Hepatocyte (in vitro differentiated cells): Measurements from ENCODE around the gene RAB37. TPM values are rescaled to one million over a fixed set of nuclear protein-coding genes. Genes with fewer than 3 reads are reported as not detected.

Source experiments
- DNase-seq: peaks from one replicate; pipeline ENCODE4 v3.0.0-alpha.2; 2016; ENCODE audit warnings: low spot score
- H2AFZ ChIP-seq: fragments of 200-600 bp; sonication (generic); 2 replicates; pipeline ENCODE4 v1.6.0; 2016; ENCODE audit warnings: antibody characterized with exemption, mild to moderate bottlenecking
- H3K27ac ChIP-seq: fragments of 200-600 bp; sonication (generic); 2 replicates; pipeline ENCODE4 v1.5.1; 2016; ENCODE audit warnings: mild to moderate bottlenecking
- H3K27me3 ChIP-seq: fragments of 200-600 bp; sonication (generic); 2 replicates; pipeline ENCODE4 v1.6.1; 2016
- H3K36me3 ChIP-seq: fragments of 200-600 bp; sonication (generic); replicated peaks from 2 replicates; pipeline ENCODE4 v1.5.1; 2016; ENCODE audit warnings: low read depth; ENCODE audit not compliant: insufficient read depth
- H3K4me1 ChIP-seq: fragments of 200-600 bp; sonication (generic); 2 replicates; pipeline ENCODE4 v1.5.1; 2016; ENCODE audit warnings: mild to moderate bottlenecking, moderate library complexity; ENCODE audit not compliant: insufficient read depth
- H3K4me2 ChIP-seq: fragments of 200-600 bp; sonication (generic); 2 replicates; pipeline ENCODE4 v1.6.0; 2016
- H3K4me3 ChIP-seq: fragments of 200-600 bp; sonication (generic); 2 replicates; pipeline ENCODE4 v1.5.1; 2016; ENCODE audit warnings: mild to moderate bottlenecking
- H3K79me2 ChIP-seq: fragments of 200-600 bp; sonication (generic); 2 replicates; pipeline ENCODE4 v1.6.0; 2017; ENCODE audit warnings: mild to moderate bottlenecking
- H3K9me2 ChIP-seq: fragments of 200-600 bp; sonication (generic); replicated peaks from 2 replicates; pipeline ENCODE4 v1.6.0; 2017; ENCODE audit warnings: mild to moderate bottlenecking; ENCODE audit not compliant: insufficient read depth
- H3K9me3 ChIP-seq: fragments of 200-600 bp; sonication (generic); 2 replicates; pipeline ENCODE4 v1.5.1; 2016; ENCODE audit warnings: low read depth, mild to moderate bottlenecking
- H4K20me1 ChIP-seq: fragments of 200-600 bp; sonication (generic); 2 replicates; pipeline ENCODE4 v1.6.0; 2016; ENCODE audit warnings: mild to moderate bottlenecking; ENCODE audit not compliant: insufficient read depth, poor library complexity, severe bottlenecking
- EZH2 ChIP-seq: fragments of 200-600 bp; sonication (generic); IDR thresholded peaks from 2 replicates; pipeline ENCODE4 v1.6.1; 2016; ENCODE audit warnings: antibody characterized with exemption, mild to moderate bottlenecking, borderline replicate concordance
- EZH2phosphoT487 ChIP-seq: fragments of 200-600 bp; sonication (generic); IDR thresholded peaks from one replicate; pipeline ENCODE4 v1.6.1; 2018; ENCODE audit warnings: antibody characterized with exemption, mild to moderate bottlenecking, low read depth, moderate library complexity; ENCODE audit not compliant: unreplicated experiment, severe bottlenecking
- WGBS: methylation state at CpG from one replicate; pipeline ENCODE4 v1.1.6; 2016; ENCODE audit warnings: low lambda C conversion rate; ENCODE audit errors: missing lambda C conversion rate; 5-methylcytosine and 5-hydroxymethylcytosine counted together
- polyA plus RNA-seq: library from polyadenylated mRNA; unstranded; fragments of >200 nt; fragmentation: Nextera tagmentation; extraction: Ambion mirVana; gene quantifications from 2 replicates; pipeline ENCODE4 v1.2.1, GENCODE V29; 2016
- total RNA-seq: library from RNA; depleted of rRNA; stranded (reverse); fragments of >200 nt; gene quantifications from 2 replicates; pipeline ENCODE4 v1.2.3, GENCODE V29; 2014
- TF ChIP-seq, protein P1 (sequence below): fragments of 200-600 bp; sonication (generic); IDR thresholded peaks from 2 replicates; pipeline ENCODE4 v1.5.1; 2016; ENCODE audit warnings: antibody characterized with exemption, mild to moderate bottlenecking; ENCODE audit not compliant: poor library complexity

The RAB37 gene
- total and polyA plus RNA-seq, 2 experiments from 2014 or later: 6.1 to 7.0 TPM

GRCh38 chr17:74745548-74746177 is 8.6 kb downstream of the RAB37 start:
- H3K27ac ChIP-seq: no peak overlapping the region
- WGBS: 83% methylated on average over 8 of the region's 8 CpGs
- H3K4me3 ChIP-seq: no peak overlapping the region
- DNase-seq: no peak
- H2AFZ ChIP-seq: no peak overlapping the region
- H3K27me3 ChIP-seq: no peaks in the 10 kb centered on the region
- H4K20me1 ChIP-seq: peaks cover 10% of the 10 kb centered on the region
- no peaks in the 10 kb centered on the region for H3K9me3 ChIP-seq
- no peaks in the 10 kb centered on the region for H3K36me3 ChIP-seq
- H3K4me2 ChIP-seq: peak overlapping the region; percentile 64
- peaks cover 35% of the 10 kb centered on the region for H3K4me1 ChIP-seq
- no peaks in the 10 kb centered on the region for H3K9me2 ChIP-seq
- H3K79me2 ChIP-seq: peaks cover 24% of the 10 kb centered on the region
- TF ChIP-seq, protein P1, sequence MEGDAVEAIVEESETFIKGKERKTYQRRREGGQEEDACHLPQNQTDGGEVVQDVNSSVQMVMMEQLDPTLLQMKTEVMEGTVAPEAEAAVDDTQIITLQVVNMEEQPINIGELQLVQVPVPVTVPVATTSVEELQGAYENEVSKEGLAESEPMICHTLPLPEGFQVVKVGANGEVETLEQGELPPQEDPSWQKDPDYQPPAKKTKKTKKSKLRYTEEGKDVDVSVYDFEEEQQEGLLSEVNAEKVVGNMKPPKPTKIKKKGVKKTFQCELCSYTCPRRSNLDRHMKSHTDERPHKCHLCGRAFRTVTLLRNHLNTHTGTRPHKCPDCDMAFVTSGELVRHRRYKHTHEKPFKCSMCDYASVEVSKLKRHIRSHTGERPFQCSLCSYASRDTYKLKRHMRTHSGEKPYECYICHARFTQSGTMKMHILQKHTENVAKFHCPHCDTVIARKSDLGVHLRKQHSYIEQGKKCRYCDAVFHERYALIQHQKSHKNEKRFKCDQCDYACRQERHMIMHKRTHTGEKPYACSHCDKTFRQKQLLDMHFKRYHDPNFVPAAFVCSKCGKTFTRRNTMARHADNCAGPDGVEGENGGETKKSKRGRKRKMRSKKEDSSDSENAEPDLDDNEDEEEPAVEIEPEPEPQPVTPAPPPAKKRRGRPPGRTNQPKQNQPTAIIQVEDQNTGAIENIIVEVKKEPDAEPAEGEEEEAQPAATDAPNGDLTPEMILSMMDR: no peak
- no peak for TF ChIP-seq EZH2
- TF ChIP-seq EZH2phosphoT487: no peak

DNA sequence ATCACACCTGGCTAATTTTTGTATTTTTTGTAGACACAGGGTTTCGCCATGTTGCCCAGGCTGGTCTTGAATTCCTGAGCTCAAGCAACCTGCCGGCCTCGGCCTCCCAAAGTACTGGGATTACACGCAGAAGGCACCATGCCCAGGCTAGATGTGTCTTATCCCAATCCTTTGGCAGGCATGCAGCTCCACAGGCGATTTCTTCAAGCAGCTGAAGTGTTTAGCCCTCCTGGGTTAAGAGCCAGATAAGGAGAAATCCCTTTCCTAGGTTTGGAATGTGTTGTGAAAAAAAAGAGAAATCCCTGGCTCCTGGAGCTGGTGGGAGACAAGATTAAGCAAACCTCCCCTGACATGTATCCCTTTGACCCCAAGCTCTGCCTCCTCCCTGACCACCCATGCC is 9.3 kb downstream of the RAB37 start:
- Histone ChIP-seq H3K9me3 (no peaks in the 10 kb centered on the region), H4K20me1 (peaks cover 16% of the 10 kb centered on the region), H3K79me2 (peaks cover 31% of the 10 kb centered on the region), H3K4me2 (peak overlapping the region; percentile 87), H3K4me3 (no peak overlapping the region), H3K4me1 (peaks cover 42% of the 10 kb centered on the region), H2AFZ (no peak overlapping the region), H3K27me3 (no peaks in the 10 kb centered on the region), H3K9me2 (no peaks in the 10 kb centered on the region), H3K27ac (peak overlapping the region; percentile 72), H3K36me3 (no peaks in the 10 kb centered on the region)
- 37% methylated on average over 5 of the region's 5 CpGs for WGBS
- TF ChIP-seq EZH2 (no peak), EZH2phosphoT487 (no peak)
- TF ChIP-seq, protein P1: no peak
- DNase-seq: no peak

DNA sequence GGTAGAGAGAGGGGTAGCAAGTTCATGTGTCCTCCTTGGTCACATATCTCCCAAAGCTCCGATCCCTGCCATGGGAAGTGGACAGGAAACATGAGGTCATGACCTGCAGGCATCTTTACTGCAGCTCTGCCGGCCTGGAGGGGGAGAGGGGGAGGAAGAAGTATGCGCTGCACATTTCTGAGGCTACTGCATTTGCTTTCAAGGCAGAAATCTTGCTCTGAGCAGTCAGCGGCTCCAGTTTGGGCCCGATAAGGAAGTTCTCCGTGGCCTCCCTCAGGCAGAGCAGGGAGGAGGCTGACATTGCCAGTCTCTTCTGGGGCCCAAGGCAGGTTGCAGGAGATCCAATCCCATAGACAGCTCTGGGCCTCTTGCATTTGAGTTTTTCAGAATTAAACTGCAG is 9.9 kb downstream of the RAB37 start:
- Histone ChIP-seq H3K4me1 (peaks cover 47% of the 10 kb centered on the region), H3K9me2 (no peaks in the 10 kb centered on the region), H3K9me3 (no peaks in the 10 kb centered on the region), H3K4me2 (peak overlapping the region; percentile 87), H3K27me3 (no peaks in the 10 kb centered on the region), H2AFZ (no peak overlapping the region), H3K27ac (peak overlapping the region; percentile 72), H3K4me3 (no peak overlapping the region), H4K20me1 (peaks cover 17% of the 10 kb centered on the region), H3K79me2 (peaks cover 36% of the 10 kb centered on the region), H3K36me3 (no peaks in the 10 kb centered on the region)
- TF ChIP-seq, protein P1: no peak
- TF ChIP-seq EZH2phosphoT487: no peak
- DNase-seq: peak; percentile 63
- WGBS: 18% methylated on average over 6 of the region's 6 CpGs

GRCh38 chr17:74748279-74748528 is 11.1 kb downstream of the RAB37 start:
- H3K27ac ChIP-seq: peak overlapping the region; percentile 72
- TF ChIP-seq EZH2phosphoT487: no peak
- TF ChIP-seq, protein P1: peak; percentile 8
- 0% methylated on average over 4 of the region's 34 CpGs for WGBS
- no peaks in the 10 kb centered on the region for H3K27me3 ChIP-seq
- H3K4me1 ChIP-seq: peaks cover 58% of the 10 kb centered on the region
- no peaks in the 10 kb centered on the region for H3K9me2 ChIP-seq
- H3K79me2 ChIP-seq: peaks cover 49% of the 10 kb centered on the region
- H3K4me2 ChIP-seq: peak overlapping the region; percentile 87
- no peak overlapping the region for H2AFZ ChIP-seq
- H3K36me3 ChIP-seq: no peaks in the 10 kb centered on the region
- no peaks in the 10 kb centered on the region for H3K9me3 ChIP-seq
- DNase-seq: no peak
- peaks cover 24% of the 10 kb centered on the region for H4K20me1 ChIP-seq
- peak overlapping the region; percentile 17 for H3K4me3 ChIP-seq
